Measurements from ENCODE around the gene PMPCA. TPM values are rescaled to one million over a fixed set of nuclear protein-coding genes. Genes with fewer than 3 reads are reported as not detected.

The PMPCA gene
- polyA plus RNA-seq, 10 donors, result 32.4 to 44.0 (median 37.8) TPM

DNA sequence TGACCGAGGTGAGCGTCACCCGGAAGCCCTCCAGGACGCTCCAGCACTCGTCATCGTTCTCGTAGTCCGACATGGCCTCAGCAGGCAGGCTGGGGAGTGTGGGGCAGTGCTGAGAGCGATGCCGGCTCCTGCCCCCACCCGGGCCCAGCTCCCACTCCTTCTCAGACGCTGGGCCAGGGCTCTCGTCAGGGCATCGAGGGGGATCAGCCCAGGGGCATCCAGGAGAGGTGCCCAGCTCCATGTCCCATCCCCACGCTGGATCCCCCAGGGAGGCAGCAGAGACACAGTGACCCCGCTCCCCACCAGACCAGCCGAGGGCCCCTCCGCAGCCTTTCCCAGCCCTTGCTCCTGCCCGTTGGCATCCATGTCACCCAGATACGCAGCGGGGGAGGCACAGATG lies 38.5 kb upstream of the PMPCA start:
- no peak for DNase-seq

DNA sequence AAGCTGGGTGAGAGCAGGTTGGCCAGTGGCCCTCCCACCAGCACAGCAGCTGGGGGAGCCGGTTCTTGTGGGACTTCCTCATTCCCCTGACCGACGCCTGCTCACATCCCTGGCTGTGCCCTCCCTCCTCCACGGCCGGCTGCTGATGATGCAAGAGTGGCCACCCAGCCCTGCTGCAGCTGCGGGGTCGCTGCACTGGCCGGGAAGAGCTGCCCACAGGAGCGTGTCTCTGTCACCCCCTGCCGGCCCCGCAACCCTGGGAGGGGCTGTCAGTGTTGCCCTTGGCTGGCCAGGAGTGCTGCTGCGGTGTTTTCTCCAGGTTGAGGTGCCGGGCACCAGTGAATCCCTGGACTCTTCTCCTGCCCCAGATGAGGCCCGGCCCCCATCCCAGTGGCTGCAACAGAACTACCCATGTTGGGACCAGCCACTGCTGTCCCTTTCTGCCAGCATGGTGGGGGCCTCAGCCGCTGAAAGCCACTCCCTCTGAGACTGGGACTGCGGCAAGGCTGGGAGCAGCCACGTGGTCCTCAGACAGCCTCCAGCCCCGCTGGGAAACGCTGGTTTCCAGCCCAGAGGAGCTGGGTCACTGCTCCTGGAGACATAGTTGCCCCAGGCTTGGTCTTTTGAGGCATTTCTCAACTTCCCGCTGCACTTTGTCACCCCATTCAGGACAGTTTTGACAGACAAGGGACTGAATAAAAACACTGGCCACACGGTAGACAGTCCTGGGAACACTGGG lies 37.7 kb upstream of the PMPCA start:
- DNase-seq, result peak in 1 of 3 donors; percentile 78

GRCh38 chr9:136373300-136374182 lies 36.9 kb upstream of the PMPCA start, which contains the start of gene CARD9:
CARD9 (minus strand) TSS chr9:136373669; CDS start chr9:136372078, 1,591 bp downstream.
- peak in 1 of 3 donors; percentile 37 for DNase-seq

DNA sequence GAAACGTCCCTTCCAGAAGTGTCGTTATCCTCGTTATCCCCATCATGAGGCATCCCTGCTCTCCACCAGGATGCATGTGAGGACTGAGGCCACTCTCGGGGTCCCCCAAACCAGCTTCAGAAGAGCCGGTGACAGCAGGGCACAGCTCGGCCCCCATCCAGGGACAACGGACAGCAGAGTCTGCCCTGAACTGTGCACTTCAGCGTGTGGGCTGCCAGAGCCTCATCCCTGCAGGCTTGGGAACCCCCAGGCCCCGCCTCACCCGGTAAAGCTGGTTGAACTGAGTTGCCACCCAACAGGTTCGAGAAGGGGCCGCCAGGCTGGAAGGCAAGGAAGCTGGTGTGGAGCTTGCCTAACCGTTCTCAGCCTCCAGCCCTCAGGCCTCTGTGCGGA lies 36.3 kb upstream of the PMPCA start:
- DNase-seq, result no peak

- DNase-seq, result no peak
Measured at GRCh38 chr9:136375096-136375495, 35.4 kb upstream of the PMPCA start.

DNA sequence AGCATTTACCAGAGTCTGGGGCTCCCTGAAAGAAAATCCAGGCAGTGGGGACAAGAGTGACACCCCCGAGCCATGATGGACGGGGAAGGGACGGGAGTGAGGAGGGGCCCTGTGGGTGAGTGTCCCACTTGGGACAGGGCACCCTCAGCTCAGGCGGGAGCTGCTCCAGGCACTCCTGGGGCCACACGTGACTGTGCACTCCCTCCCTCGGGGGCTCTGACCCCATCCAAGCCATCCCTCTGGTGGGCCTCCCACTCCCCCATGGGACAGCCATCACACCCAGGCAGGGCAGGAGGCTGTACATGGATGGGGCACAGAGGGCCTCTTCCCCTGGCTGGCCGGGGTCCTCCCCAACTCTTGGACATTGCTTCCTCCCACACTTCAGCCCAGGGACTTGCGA lies 34.0 kb upstream of the PMPCA start:
- DNase-seq, result no peak

DNA sequence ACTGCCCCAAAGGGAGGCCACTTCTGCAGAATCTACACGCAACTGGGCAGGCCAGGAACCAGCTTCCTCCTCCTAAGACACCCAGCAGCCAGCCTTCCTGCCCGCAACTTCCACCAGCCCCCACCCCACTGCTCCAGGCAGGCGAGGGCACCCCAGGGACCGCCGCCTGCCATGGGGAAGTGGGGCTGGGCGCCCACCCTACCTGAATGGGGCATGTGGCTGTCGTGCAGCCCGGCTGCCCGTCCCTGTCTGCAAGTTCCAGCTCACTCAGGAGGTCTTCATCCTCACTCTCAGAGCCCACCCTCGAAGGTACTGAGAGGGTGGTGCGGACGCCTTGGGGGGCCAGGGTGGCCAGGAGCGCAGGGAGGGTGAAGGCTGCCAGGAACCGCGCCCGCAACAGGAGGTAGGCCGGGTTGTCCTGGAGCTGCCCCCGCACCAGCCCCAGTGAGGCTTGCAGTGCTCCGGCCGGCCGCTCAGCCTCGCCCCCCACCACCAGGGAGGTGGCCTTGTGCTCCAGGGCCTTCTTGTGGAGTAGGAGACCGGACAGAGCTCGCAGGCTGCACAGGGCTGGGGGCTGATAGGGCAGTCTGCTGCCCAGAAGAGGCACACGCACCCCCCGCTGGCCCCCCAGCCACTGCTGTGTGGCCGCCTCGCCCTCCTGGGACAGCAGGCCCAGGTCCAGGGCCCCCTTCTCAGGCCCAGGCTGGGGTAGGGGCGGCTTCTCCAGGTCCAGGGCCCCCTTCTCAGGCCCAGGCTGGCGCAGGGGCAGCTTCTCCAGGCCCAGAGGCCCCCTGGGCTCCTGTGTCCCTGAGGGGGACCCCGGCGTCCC lies 32.9 kb upstream of the PMPCA start:
- no peak for DNase-seq

- no peak for DNase-seq
Measured at GRCh38 chr9:136378170-136379002, 32.1 kb upstream of the PMPCA start.

- DNase-seq, result no peak
Measured at GRCh38 chr9:136379003-136379287, 31.5 kb upstream of the PMPCA start.

GRCh38 chr9:136379401-136379800 lies 31.1 kb upstream of the PMPCA start:
- no peak for DNase-seq

- no peak for DNase-seq
Measured at GRCh38 chr9:136379891-136380290, 30.6 kb upstream of the PMPCA start.

DNA sequence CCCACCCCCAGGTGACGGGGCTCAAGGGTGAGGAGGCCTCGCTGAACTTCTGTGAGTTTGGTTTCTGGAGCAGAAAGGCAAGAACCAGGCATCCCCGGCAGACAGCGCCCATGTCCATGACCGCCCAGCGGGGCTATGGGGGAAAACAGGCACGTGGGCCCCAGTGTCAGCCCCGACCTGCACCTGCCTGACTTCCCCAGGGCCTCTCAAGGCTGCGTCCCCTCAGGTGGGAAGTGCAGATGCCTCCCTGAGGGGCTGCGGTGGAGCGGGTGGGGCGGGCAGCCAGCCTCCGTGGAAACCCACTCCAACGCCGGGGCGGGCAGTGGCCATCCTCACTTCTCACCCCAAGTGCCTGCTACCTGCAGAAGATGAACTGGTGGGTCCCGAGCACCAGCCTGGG lies 30.1 kb upstream of the PMPCA start:
- DNase-seq, result no peak

DNA sequence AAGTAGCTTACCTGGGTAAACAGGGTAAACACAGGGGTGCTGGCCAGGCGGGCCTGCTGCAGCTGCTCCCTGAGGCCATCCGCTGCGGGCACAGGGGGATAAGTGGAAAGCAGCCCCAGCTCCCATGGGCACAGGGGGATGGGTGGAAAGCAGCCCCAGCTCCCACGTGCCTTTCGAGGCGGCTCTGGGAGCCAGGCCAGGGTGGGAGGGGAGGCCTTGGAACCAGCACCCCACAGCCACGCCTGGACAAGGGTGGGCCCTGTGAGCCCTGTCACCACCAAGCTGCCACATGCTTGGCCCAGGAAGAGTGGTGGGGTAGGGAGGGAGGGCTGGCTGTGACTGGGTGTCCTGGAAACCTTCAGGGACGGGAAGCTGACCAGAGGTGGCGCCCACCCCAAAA lies 29.1 kb upstream of the PMPCA start:
- no peak for DNase-seq

GRCh38 chr9:136381966-136382513 lies 28.4 kb upstream of the PMPCA start:
- DNase-seq, result no peak

DNA sequence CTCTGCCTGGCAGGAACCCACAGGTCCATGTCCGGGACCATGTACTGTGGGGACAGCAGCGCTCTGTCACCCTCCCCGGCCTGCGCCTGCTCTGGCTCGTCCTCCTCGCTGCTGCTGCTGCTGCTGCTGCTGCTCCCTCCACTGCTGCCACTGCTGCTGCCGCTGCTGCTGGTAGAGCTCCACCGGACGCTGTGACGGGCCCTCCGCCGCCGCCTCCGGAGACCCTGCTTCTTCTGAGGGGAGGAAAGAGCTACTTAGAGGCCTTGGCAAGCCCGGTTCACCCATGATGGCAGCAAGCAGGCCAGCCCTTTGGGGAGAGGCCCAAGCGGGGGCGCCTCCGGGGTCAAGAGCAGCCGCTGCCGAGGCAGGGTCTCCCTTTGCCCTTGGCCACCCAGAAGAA lies 27.0 kb upstream of the PMPCA start:
- DNase-seq, result no peak

DNA sequence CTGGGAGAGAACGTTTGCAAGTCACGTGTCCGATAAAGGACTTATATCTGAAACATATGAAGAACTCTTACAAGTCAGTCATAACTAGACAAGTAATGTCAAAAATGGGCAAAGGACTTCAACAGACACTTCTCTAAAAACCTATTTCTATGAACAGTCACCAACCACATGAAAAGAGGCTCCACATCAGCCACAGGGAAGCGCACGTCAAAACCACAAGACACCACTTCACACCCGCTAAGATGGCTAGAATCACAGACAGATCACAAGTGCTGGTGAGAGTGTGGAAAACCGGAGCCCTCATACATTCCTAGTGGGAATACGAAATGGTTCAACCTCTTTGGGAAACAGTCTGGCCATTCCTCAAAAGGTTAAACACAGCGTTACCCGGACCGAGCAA lies 25.4 kb upstream of the PMPCA start:
- DNase-seq, result no peak

- DNase-seq, result no peak
Measured at GRCh38 chr9:136386018-136386417, 24.4 kb upstream of the PMPCA start.

DNA sequence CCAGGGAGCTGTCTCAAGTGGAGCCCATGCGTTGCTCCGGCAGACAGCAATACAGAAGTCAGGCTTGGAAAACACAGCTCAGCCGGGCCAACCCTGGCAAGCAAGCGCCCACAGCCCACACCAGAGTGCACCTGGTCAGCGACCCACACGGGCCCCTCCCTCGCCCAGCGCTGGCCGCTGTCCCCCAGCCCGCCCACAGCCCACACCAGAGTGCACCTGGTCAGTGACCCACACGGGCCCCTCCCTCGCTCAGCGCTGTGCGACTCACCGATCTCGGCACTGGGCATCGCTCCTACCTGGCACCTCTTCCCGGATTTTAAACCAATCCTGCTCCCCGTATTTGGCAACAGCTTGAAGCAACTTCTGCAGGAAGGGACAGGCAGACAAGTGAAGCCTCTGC lies 23.2 kb upstream of the PMPCA start:
- no peak for DNase-seq

GRCh38 chr9:136389396-136389795 lies 21.1 kb upstream of the PMPCA start:
- no peak for DNase-seq

GRCh38 chr9:136391737-136392537 lies 18.5 kb upstream of the PMPCA start:
- DNase-seq, result peak in 1 of 3 donors; percentile 40

Data from muscle of back (tissue), 11 donors.